ENCODE measurements around the gene OTOR.

GRCh38 chr20:16764560-16764959, 16.4 kb downstream of the OTOR start:
- TF ChIP-seq CTCF (IDR thresholded peaks at IDR 0.05) (no peak), POLR2A (IDR thresholded peaks at IDR 0.05) (no peak)

Measured in heart left ventricle (tissue), 13 donors.